Right forelimb (tissue), 1 donor: ENCODE measurements around the gene CATSPER1.
A peak's percentile ranks its signal among the peaks of the same experiment; 100 is the strongest.
"Not testable (repeated sequence)": the region's sequence is repeated elsewhere in the genome, so short reads cannot be mapped to it uniquely, and the experiment has no call there.

Experiments used
- DNase-seq: peaks from one replicate; pipeline ENCODE4 v3.0.0-alpha.2; 2018

CATSPER1 gene

DNA sequence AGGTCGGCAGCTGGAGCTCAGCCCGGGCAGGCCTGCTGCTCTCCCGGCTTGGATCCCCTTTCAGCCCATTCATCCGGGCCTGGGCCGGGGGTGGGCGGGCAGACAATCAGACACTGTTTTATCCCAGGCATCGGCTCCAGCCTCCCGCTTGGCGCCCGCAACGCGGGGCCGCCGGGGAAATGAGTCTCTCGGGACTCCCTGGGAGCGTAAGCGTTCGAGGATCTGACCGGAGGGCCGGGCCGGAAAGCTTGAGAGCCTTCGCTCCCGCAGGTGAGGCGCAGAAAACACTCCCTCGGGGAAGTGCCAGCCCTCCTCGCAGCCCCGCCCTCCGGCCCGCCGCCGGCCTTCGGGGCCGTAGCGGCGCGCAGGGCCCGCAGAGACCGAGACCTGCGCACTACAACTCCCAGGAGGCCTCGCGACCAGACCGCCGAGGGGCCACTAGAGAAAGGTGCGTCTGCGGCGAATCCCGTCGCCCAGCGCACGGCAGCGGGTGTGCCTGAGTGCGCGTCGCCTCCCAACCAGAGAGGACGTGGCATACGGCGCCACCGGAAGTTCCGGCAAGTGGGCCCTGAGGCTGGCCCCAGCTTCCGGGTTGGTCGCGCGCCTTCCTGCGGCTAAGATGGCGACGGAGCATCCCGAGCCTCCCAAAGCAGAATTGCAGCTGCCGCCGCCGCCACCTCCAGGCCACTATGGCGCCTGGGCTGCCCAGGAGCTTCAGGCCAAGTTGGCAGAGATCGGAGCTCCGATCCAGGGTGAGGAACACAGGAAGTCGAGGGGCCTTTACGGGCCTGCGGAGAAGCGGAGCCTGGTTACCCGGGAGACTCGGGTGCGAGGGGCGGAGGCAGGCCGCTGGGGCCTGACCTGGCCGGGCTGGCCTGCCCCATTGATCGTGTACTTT is 25.7 kb upstream of the CATSPER1 start, which contains the start of gene SF3B2:
Gene SF3B2 (plus strand): TSS at position 599 of the 898 bp plus-strand sequence. CDS start 21 bp downstream, at position 620.
- DNase-seq = peak; percentile 97

DNA sequence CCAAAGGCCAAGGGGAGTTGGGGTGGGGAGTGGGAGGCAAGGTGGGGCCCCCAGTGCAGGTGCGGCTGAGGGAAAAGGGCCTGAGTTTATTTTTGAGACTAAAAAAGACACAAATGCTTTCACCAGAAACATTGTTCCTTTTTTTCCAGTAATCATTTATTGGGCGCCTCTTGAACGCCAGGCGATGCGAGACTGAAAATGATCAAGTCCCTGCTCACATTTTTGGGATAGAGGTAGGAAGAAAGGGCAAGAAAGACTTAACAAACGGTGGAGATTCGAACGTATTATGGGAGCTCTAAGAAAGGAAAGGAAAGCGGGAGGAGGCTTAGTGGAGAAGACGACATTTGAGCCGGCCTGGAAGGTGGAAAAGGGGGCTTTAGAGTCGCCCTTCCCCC is 25.1 kb upstream of the CATSPER1 start:
- DNase-seq = no peak

DNA sequence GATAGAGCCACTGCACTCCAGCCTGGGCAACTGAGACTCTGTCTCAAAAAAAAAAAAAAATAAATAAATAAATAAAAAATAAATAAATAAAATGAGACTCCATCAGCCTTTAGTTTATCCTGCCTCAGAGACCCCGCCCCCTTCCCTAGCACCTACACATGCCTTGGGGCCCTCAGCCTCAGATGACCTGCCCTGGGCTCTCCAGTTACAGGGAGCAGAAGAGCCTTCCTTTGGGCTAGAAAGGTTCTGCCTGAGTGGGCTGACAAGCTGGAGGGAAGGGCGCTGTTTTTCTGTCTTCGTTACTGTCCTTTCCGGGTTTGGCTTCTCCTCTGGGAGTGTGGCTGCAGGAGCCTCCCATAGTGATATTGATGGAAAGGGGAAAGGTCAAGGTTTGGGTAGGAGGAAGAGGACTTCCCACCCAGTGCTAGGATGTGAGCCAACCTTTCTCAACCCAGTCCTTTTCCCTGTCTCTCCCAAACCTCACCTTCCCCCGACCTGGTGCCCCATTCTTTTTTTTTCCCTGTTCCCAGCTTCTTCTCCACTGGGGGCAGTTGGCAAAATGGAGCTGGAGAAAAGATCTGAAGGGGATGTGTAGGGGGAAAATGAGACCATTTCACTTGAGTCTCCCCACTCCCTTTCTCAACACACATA is 24.4 kb upstream of the CATSPER1 start:
- DNase-seq = no peak

DNA sequence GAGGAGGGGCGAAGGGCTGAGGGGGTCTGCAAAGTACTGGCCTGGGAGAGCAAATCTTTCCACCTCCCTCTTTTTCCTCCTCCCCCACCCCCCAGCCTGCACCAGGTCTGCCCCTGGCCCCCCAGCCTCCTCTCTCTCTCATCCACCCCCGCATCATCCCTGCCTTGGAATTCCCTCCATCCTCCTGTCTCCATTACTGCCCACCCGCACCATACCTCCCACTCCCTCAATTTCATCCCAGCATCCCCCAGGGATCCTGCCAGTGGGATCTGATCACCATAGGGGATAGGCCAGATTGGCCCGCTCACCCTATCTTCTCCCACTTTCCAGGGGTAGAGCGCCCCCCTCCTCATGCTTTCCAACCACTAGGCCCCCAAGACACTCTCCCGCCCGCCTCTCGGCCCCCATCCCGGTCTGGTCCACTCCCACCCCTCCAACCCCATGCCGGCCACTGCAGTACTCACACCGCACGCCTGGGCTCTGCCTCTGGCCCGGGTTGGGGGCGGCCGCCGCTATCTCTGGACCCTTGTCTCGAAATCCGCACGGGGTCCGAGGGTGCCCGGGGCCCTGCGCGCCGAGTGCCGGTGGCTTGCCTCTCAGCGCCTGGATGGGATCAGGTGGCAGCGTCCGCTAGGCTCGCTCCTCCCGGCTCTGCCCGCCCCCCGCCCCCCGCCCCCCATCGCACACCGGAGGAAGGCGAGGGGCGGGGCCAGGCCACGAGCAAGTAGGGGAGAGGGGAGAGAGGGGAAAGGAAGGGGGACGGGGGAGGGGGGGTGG is 22.5 kb upstream of the CATSPER1 start, which contains the start of gene GAL3ST3:
Gene GAL3ST3 (minus strand): TSS at position 615 of the 777 bp plus-strand sequence. CDS start 3,746 bp downstream, outside the sequence.
- DNase-seq = no peak

DNA sequence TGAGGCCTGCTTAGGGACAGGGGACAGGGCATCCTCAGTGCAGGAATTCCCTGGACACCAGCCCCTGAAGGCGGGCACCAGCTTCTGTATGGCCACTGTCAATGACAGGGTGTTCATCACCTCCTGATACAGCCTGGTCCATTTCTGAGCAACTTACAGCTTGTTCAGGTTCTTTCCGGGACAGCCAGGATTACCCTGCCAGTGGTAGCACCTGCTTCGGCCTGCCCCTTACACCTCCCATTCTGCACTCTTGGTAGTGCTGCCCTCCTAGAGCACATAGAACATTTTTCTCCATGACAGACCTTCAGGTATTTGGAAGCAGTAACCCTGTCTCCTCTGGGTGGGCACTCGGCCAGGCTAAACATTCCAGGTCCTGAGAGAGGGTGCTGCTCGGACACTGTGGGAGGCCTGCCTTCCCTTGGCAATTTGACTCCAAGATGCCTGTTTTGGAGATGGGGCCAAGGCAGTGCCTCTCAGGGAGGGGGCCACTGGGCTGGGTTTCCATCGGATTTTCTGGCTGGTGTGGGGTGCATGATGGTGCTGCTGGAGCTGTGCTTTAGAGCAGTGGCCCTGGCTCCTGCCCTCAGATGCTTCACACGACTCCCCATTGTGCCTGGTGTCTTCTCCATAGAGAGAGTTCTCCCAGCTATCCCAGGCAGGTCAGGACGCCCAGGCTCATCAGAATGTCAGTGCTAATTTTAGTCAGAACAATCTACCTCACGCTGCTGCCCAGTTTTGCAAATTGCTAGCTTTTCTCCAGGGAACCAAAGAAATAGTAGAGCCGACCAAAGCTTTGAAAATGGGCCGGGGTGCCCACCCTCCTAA is 21.5 kb upstream of the CATSPER1 start:
- no peak for DNase-seq

DNA sequence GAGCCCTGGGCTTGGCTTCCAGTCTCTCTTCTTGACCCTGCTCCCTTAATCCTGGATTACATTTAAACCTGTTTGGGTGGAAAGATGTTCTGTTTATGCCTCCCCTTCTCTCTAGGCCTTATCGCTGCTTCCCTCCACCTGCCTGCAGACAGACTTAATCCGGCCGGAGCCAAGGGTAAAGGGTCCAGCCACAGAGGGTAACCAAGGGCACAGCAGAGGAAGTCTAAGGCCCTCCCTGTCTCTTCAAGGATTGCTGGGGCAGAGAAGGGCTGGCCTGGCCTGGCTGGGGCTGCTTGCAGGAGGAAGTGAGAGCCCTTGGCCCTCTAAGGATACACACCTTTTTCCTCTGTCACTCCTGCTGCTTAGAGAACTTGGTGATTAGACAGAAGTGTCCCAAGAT is 20.6 kb upstream of the CATSPER1 start:
- DNase-seq = no peak

DNA sequence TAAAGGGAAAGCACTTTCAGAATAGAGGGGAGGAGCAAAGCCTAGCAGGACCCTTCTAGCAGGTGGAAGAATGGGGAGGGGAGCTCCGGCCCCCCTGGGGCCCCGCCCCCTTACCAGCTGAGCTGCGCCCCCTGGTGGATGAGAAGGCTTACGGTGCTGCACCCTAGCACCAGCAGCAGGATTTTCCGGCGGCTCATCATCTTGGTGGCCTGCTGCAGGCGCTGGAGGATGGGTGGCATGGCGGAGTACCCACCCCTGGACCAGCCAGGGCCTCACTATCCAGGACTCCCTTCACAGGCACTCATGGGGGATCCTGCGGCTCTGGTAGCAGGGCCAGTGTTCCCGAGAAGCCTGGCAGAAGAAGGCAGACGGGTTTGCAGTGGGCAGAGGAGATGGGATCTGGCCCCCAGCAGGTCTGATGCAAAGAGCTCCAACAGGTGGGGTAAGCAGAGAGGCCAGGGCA is 18.9 kb upstream of the CATSPER1 start:
- DNase-seq = peak; percentile 81

DNA sequence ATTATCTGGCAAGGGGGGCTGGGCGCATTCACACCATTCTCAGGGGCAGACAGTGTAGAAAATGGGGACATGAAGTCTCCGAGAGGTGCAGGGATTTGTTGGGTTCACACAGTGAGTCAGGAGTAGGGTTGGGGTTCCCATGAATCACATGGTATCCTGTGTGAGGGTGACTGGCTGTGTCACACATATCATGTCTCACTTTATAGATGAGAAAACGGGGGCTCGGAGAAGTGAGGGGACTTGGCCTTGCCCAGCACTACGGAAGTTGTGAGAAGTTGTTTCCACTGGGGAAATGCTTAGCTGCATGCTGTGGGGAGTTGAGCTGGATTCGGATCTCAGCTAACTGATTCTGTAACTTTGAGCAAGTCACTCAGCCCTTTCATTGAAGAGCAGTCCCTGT is 18.5 kb upstream of the CATSPER1 start:
- DNase-seq = no peak

DNA sequence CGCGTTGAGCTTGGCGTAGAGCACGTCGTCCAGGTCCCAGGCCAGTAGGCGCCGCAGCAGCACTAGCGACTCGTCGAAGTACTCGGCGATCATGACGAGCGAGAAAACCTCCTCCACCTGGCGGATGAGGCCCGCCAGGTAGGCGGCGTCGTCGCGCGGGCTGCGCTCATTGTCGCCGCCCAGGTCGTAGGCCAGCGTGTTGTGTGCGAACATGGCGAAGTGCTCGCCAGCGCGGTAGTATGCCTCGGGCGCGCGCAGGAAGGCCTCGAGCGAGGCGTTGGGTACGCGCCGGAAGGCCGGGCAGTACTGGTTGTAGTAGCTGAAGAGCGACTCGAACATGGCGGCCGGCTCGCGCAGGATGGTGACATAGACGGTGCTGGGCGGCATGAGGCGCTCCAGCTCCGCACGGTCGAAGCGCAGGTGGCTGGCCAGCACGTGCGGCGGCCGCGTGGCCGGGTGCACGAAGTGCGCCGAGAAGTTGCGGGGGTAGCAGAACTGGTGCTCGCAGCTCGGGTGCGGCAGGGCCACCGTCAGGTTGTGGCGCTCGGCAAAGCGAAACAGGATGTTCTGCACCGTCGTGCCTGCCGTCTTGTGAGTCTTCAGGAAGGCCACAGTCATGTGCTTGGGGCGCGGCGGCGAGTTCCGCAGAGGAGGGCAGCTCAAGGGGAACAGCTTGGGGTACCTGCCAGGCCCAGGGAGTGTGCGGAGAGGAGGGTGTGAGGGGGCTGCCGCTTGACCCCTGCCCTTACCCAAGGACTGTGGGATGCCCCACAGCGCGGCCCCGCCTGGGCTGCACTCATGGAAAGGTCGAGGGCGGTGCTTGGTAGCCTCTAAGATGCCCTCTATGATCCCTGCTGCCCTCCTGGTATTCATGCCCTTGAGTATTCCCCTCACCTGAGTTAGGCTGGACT is 17.0 kb upstream of the CATSPER1 start:
- DNase-seq = no peak

DNA sequence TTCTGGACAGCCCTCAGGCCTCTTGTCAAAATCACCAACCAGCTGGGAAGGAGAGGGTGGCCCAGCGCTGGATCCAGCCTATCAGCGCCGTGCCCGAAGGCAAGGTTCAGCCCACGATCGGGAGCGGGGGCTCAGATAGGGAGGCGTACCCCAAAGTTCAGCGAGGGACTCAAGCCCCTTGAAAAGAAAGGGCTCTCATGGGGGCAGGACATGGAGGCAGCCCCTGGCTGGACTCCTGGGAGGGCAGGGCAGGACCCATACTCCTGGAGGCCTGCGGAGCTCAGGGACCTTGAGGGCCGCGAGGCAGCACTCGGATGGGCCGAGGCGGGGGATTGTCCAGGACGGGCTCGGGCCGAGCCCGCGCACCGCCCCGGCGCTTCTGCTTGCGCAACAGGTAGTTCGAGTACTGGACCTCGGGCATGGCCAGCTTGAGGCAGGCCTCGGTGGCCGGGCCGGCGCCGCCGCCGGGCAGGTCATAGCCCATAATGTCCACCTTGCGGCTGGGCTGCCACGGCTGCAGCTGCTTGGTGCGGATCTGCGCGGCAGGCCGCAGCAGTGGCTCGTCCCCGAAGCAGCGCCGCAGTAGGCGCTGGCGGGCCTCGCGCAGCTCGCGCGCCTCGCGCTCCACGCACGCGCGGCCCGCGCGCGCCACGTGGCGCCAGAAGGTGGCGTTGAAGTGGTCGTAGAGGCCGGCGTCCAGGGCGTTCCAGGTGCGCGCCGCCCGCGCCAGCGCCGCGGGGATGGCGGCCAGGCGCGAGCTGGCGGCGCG is 16.1 kb upstream of the CATSPER1 start:
- no peak for DNase-seq

DNA sequence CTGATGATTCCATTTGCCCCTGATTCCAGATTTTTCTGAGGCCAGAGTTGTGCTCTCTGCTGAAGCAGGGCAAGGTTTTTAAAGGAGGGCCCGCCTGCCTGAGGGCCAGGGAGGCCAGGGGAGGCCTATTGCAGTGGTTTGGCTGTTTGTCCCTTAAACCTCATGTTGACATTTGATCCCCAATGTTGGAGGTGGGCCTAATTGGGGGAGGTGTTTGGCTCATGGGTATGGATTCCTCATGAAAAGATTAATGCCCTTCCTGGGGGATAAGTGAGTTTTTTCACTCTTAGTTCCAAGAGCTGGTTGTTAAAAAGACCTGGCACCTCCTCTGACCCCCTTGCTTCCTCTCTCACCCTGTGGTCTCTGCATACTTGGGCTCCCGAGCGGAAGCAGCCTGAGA is 13.5 kb upstream of the CATSPER1 start:
- DNase-seq = no peak

DNA sequence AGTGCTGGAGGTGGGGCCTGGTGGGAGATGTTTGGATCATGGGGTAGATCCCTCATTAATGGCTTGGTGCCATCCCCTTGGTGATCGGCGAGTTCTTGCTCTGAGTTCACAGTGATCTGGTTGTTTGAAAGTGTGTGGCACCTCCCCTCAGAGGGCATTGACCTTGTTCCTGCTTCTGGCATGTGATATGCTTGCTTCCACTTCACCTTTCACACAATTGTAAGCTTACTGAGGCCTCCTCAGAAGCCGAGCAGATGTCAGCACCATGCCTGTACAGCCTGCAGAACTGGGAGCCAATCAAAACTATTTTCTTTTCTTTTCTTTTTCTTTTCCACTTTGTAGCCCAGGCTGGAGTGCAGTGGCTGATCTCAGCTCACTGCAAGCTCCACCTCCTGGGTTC is 11.0 kb upstream of the CATSPER1 start:
- no peak for DNase-seq

DNA sequence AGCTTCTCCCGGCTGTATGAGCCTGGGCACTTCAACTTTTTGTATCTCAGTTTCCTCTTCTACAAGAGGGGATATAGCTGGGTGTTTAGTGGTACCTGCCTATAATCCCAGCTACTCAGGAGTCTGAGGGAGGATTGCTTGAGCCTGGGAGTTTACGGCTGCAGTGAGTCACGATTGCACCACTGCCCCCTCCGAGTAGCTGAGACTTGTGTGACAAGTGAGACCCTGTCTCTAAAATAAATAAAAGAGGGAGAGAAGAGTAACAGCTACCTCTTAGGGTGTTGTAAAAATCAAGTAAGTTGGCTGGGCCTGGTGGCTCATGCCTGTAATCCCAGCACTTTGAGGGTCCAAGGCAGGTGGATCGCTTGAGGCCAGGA is 10.0 kb upstream of the CATSPER1 start:
- DNase-seq = no peak

DNA sequence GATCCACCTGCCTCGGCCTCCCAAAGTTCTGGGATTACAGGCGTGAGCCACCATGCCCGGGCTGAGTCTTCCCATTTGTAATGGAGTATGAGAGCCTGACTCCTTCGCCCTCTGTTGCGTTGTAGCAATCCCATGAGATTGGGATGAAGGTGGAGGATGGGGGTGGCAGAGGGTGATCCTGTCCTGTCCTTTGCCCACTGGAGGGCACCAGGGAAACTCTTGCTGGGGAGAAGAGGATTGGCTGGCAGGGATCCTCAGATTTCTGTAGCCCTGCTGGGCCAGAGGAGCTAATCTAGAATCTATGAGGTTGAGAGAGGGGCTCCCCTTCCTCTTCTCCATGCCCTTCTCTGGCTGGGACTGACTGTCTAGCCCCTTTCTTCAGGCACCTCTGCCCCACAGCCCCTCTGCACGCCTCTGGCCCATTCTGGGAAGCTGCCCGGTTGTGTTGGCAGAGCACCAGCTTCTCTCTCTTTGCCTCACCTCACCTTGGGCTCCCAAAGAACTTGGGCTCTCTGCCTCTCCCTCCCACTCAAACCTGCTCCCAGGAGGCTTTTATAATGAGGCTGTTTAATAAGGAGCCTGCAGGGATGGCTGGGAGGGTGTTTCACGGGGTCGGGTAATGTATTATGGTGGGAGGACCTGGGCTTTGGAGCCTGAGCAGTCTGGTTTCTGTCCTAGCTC is 9.5 kb upstream of the CATSPER1 start:
- no peak for DNase-seq

DNA sequence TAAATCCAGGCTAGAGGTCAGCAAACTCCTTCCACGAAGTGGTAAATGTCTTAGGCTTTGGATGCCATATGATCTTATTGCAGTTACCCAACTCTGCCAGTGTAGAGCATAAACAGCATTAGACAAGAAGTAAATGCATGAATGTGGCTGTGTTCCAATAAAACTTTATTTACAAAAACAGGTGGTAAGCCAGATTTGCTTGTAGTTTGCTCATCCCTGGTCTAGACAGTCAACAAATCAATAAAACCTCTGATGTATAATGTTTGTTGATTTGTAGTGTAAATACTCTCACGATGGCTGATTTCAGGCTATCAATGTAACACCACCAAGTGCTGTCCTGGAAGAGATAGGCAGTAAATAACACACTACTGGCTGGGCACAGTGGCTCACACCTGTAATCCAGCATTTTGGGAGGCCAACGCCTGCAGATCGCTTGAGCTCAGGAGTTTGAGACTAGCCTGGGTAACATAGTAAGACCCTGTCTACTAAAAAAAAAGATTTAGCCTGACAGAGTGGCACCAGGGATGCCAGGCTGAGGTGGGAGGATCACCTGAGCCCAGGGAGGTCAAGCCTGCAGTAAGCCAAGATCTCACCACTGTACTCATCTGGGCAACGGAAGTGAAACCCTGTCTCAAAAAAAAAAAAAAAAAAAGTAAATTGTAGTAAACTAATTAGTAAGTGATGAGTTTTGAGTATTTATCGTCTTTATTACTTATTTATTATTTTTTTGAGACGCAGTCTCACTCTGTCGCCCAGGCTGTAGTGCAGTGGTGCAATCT is 6.9 kb upstream of the CATSPER1 start:
- DNase-seq = no peak

DNA sequence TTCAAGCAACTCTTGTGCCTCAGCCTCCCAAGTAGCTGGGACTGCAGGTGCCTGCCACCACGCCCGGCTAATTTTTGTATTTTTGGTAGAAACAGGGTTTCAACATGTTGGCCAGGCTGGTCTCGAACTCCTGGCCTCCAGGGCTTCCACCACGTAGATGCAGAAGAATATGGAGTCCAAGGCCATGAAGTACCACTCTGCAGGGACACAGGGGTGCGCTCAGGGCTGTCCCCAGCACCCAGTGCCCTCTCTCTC is 3.2 kb downstream of the CATSPER1 start:
- DNase-seq = not testable (repeated sequence)

DNA sequence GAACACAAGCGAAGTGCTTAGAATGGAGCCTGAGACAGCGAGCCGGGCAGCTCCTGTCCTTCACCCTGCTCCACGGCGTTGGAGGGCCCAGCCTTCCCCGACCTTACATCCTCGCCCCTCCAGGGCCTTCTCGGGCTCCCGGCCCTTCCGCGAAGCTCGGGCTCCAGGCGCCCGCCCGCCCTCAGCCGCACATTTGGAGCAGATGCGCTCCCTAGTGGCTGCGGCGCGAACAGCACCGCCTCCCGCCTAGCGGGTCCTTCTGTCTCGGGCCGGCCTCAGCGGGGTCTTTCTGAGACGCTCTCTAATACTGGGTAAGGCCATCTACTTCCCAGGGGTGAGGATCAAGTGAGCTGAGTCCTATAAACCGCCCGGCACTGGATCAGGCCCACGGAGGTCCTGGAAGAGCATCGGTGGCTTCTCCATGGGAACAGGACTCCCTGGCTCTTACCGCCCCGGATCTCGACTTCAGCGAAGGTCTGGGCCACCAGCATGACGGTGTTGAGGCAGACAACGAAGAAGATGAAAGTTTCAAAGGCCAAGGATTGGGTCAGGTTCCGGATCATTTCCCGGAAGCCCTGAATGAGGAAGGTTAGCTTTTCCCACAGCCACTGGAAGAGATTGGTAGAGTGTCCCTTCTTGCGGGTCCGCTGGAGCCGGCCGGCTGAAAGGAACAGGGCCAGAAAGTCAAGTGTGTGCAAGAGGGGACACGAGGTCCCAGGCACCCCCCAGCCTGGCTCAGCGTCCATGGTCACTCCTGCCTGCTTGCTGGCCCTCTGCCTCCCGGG is 3.7 kb downstream of the CATSPER1 start:
- peak; percentile 81 for DNase-seq

DNA sequence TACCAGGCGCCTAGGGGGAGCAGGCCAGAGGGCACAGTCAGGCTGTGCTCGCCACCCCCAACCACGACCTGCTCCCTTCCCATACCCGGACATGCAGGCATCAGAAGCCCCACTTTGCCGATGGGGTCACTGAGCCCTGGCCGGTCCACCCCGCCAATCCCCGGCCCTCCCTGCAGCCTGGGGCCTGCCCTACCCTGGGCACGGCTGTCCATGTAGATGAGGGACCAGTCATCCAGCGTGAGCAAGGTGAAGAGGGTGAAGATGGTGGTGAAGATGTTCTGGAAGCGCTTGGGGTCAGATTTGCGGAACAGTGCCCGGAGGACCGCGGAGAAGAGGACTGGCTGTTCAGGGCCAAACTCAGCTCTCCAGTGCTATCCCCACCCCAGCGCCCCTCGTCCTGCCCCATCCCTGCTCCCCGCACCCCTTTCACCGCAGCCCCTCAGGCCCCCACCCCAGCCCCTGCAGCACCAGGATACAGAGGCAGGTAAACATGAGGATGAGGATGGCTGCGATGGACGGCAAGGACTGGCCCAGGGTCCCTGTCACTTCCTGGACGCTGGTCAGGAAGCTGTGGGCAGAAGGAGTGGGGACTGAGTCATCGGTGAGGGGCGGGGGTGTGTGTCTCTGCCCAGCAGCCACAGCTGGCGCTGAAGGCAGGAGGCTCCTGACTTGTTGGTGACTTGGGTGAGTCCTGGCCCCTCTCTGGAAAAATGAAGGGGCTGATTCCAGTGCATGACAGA is 5.5 kb downstream of the CATSPER1 start:
- DNase-seq = no peak
